NCI-H748 (cell line): ENCODE data around the gene TUBB3.
"Not testable (repeated sequence)": the region's sequence is repeated elsewhere in the genome, so short reads cannot be mapped to it uniquely, and the experiment has no call there.

ENCODE experiments used
- DNase-seq: peaks from one replicate; lab custom pipeline; 2025; ENCODE audit not compliant: unreplicated experiment; lab: John Stamatoyannopoulos, UW

The TUBB3 gene

DNA sequence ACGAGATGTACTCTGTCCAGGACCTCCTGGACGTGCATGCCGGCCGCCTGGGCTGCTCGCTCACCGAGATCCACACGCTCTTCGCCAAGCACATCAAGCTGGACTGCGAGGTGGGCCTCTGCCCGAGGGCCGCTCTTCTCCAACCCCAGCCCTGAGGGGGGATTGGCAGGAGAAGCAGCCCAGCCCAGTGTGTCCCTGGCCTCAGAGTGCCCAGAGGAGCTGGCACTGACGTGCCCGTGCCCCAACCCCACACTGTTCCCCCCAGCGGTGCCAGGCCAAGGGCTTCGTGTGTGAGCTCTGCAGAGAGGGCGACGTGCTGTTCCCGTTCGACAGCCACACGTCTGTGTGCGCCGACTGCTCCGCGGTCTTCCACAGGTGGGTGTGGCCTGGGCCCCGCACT, 41.1 kb downstream of the TUBB3 start:
- no peak for DNase-seq

DNA sequence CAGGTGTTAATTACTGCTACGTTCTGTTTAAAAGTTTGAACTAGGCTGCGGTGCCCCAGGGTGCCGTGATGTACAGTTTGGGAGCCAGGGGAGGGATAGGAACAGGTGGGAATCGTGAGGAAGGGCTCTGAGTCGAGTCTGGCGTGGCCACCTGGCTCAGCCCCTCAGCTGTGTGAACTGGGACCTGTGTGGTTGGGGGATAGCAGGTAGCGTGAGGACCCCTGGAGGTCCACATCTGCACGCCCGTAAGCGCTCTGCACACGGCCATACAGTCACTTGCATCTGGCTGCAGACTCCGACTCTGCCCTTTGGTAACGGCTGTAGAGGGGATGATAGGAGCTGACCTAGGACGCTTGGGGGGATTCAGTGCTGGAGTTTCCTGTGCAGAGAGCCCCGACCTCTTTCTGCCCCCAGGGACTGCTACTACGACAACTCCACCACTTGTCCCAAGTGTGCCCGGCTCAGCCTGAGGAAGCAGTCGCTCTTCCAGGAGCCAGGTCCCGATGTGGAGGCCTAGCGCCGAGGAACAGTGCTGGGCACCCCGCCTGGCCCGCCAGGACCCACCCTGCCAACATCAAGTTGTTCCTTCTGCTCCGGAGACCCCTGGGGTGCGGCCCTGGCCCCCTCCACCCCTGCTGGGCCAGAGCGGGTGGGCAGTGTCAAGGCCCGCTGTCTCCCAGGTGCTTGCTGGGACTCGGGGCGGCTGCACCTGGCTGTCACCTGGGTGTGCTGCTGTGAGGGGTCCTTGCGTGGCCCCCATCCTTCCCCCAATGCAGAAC, 42.5 kb downstream of the TUBB3 start:
- no peak for DNase-seq

DNA sequence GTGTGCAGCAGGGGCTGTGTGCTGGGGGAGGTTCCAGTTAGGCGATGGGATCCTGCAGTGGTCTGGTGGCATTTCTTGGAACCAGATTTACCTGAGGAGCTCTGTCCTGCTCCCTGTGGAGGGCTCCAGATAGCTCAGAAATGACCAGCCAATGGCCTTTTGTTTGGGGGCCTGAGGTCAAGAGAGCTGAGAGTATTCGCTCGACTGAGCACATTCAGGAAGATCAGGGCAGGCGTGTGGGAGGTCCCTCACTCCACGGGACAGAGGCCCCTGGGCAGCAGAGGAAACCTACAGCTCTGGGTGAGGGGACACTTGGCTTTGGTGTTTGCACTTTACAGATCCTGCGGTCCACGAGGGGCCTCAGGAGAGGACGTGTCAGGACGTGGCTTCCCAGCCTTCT, 43.6 kb downstream of the TUBB3 start:
- DNase-seq, result no peak

DNA sequence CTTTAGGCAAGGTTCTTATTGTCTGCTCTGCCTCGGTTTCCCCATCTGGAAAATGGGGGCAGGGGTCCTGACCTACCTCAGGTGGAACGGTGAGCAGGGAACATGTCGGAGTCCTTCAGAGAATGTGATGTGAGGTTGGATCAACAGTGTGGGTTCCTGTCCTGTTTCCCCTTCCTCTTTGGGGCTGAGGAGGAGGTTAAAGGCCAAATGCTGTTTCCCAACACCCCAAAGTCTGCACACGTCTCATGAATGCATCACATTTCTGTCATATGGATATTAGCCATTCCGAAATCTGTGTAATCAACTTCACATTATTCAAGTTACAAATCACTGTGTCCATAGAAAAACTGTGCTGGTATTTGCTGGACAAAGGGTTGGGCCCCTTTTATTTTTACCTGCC, 44.3 kb downstream of the TUBB3 start:
- not testable (repeated sequence) for DNase-seq

DNA sequence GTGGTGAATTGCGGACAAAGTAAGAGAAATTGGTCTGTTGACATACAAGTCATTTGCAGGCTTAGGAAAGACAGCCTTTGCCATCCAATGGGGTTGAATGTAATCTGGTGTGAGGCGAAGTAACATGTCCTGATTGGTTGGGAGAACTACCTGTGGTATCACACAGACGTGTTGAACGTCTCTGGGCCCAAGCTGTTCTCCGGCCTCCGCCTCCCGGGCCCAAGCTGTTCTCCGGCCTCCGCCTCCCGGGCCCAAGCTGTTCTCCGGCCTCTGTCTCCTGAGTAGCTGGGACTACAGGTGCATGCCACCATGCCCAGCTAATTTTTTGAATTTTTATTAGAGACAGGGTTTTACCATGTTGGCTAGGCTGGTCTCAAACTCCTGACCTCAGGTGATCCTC, 44.9 kb downstream of the TUBB3 start:
- not testable (repeated sequence) for DNase-seq

DNA sequence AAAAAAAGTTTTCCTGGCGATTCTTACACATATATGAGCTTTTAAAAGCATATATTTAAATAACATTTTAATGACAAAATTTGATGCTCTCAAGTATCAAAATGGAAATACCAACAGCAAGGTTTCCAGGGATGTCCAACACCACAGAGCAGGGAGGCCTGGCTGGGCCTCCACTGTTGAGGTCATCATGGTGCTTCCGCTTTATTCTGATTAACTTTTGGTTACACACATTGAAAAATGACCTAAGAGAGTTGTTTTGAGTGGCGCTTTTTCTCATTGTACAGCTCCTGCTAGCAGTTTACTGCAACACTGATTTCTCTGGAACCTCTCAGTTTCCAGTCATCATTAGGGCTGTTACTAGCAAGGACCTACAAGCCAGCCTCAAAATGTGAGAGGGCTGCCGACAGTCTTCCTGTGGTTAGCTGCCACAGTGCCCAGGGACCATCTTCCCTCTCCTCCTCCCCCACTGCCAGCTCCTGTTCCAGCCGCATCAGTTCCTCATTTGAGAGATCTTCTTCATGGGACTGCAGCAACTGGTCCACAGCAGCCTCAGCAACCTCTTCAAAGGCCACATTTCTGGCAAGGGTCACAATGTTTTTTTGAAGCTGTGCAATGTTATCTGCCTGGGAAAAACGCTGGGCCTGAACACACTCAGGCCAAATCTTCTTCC, 46.7 kb downstream of the TUBB3 start:
- DNase-seq, result no peak

DNA sequence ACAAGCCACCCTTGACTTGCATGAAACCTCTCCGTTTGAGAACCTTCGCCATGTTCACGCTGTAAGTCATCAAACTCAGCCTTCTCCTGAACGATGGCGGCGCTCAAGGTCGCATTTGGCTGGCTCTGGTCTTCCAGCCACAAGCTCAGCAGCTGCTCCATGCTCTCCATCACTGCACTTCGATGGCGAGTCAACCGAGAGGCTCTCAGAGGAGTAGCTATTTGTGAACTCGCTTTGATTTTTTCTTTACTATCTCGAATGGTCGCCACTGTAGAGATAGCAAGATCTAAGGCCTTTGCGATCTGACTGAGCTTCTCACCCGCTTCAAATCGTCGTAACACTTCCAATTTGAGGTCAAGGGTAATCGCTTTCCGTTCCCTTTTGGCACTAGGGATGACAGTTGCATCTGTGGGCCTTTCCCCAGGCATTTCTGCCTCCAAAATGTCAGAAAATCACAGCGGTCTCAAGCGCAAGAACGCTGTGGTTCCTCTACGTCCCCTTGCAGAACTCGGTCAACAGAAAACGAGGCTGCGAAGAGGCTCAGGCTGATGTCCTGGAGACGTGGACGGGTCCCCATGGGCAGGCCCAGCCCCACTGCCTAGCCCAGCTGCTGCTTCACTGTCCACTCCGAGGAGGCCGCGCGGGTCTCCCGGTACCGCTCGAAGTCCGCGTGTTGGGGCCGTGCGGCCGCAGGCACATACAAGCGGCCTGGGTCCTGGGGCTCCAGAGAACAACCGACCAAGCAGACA, 48.5 kb downstream of the TUBB3 start:
- DNase-seq, result peak; percentile 48

DNA sequence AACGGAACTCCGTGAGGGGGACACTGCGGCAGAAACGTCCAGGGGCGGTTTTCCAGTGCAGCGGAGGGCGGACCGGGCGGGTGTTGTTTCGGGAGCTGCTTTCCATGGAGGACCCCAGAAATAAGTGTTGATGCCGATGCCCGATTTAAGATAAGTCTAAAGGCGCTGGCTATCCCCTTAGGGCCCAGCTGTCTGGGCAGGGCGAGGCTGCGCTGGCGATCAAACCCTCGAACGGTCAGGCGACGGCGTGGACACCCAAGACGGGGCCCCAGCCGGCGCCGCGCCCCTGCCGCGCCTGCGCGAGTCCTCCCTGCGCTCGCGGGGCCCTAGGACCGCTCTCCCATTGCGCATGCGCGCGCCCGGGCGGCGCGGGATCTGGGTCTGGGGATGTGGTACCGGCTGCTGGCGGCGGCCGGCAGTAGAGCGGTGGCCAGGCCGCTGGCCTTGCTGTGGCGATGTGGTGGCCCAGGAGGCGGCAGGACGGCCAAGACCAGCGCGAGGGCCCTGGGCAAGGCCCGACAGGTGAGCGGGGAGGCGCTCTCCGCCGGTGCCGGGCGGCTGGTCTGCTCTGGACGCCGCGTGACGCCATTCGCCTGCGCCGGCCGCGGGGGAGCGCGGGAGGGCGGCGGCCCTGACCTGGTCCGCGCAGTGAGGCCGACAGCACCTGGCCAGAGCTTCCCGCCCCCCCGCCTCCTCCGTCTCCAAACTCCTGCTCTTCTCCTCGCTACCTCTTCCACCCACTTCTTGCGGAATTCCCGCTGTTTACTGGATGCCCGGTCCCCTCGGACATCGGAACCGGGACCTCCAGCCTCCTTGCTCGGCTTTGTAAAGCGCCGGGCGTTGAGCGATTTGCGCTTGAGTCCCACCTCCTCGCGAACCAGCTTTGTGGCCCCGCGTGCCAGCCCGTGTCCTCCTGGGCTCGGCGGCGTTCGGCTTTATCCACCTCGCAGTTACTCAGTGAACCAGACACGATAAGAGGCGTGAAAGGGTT, 49.4 kb downstream of the TUBB3 start:
- DNase-seq, result peak; percentile 86

DNA sequence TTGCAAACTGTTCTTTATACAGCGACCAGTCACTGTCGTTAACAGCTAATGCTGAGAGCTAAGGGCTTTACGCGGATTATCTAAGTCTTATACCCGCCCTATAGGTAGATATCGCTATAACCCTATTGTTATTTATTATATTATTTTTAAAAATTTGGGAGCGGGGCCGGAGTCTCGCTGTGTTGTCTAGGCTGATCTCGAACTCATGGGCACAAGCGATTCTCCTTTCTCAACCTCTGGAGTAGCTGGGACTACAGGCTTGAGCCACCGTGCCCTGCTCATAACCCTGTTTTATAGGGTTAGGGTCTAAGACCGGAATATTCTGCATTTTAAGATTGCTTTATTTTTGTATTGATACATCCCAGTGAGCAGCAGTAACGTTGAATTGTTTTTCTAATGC, 50.1 kb downstream of the TUBB3 start:
- DNase-seq, result no peak

DNA sequence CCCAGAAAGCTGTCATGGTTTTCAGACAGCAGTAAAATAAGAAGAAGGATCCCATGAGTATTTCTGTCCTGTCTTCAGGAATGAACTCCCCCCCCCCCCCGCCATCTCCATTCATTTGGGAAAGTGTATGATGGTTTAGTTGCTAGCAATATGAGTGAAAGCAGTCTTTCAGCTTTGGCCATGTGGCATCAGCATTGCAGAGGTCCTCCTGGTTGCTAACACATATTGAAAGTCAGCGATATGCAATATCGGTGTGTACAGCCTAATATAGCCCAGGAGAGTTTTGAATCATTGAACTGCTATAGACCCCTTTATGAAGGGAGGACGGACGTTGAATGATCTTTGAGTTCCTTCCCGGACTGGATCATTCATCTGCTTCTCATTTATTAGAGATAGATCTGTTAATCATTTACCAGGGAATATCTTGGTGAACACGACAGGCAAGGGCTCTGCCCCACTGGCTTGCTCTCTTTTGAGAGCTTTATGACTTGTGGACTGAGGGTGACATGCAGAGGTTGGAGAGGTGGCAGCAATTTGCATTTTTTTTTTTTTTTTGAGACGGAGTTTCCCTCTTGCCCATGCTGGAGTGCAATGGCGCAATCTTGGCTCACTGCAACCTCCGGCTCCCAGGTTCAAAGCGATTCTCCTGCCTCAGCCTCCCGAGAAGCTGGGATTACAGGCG, 50.7 kb downstream of the TUBB3 start:
- no peak for DNase-seq

DNA sequence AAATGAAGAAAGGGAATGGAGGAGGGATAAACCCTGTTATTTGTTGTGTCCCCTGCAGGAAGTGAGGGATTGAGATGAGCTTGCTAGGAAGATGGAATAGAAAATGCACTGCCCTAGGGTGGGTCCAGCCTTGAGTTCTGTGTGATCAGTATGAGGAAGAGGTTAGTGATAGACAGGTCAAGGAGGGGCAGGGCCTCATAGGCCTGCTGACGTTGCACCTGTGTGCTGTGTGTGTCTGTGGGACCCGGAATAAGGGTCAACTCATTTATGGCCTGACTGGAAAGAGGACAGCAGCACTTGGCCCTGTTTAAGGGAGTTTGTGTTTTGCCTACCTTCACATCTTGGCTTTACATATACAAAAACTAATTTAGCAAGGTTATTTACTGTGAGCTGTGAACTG, 51.7 kb downstream of the TUBB3 start:
- DNase-seq, result no peak

DNA sequence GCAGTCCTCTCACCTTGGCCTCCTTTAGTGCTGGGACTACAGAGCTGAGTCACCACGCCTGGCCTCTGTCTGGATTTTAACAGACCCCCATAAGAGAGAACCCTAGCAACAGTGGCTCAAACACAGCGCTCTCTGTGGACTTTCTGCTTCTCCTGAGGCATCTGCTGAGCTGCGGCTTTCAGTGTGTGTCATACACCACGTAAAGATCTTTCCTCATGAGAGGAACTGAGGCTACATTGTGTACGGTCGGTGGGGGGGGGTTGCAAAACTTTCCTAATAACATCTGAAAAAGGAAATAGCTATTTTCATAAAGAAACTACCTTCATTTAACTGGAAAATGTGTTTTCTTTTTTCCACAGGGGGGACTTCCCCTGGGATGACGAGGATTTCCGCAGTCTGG, 58.3 kb downstream of the TUBB3 start:
- DNase-seq, result no peak

DNA sequence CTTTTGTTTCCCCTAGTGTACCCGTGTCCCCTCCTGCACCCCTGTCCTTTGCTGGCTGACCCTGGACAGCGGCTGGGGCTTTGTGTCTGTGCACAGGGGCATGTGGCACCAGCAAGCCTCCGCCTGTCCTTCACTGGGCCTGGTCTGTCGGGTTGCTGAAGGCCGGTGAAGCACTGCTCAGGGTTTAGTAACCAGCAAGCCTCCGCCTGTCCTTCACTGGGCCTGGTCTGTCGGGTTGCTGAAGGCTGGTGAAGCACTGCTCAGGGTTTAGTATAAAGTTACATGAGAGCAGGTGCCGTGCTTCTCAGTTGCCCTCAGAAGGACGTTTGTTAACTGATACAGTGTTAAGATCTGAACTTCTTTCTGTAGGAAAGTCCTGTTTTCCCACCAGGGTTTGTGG, 59.2 kb downstream of the TUBB3 start:
- DNase-seq, result no peak

DNA sequence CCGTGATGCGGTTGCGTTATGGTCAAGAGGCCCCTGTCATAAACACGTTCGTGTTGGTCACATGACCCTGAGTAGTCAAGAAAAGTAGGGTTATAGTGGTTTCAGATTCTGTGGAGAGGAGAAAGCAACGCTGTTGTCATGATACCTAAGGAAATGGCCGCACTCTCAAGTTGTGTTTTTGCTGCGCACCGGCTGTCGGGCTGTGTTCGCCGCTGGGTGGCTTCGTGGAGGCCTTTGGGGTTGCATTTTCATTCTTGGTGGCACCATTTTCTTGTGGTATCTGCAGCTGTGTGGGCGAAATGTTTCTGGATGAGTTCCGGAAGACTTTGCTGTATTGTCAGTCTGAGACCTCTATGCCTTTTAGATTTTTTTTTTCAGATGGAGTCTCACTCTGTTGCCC, 60.4 kb downstream of the TUBB3 start:
- no peak for DNase-seq

DNA sequence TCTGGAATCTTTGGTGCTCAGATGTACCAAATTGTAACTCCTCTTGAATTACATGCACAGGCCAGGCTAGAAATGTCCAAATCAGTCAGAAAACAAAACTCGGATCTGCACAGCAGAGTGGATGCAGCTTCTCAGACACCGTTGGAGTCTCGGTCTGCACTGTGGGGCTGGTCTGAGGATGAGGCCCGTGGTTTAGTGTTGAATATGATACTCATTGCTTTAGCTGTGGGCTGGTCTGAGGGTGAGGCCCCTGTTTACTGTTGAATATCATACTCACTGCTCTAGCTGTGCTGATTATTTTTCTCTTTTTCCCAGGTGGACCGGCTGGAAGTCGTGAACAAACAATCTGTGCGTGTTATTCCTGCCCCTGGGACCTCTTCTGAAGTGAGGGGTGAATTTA, 61.1 kb downstream of the TUBB3 start:
- DNase-seq, result no peak

DNA sequence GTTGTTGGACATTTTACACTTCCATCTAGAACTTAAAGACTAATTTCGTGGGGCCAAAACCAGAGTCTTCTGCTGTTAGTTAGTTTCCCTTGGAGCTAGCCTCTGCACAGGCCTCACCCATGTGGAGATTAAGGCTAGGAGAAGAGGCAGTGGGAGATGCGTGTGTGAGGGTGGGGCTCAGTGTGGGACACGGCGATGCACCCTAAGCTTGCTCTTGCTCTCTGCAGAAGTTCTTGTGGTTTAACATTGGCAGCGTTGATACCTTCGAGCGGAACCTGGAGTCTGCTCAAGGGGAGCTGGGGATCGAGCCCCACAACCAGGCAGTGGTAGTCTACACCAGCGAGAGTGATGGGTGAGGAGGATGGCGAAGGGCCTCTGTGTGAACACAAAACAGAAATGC, 62.1 kb downstream of the TUBB3 start:
- no peak for DNase-seq
